ENCODE data around the gene MYZAP.

GRCh38 chr15:57595011-57595866 is 3.5 kb downstream of the MYZAP start:
- no peak for TF ChIP-seq CEBPB (IDR thresholded peaks at IDR 0.05; ENCODE audit: low read depth, low read length)
- no peak for TF ChIP-seq NFE2L2 (IDR thresholded peaks at IDR 0.05; ENCODE audit: low read depth, low read length)
- TF ChIP-seq USF2 (IDR thresholded peaks at IDR 0.05; ENCODE audit: low read depth, low read length), result no peak
- no peak for TF ChIP-seq POLR2A (IDR thresholded peaks at IDR 0.05; ENCODE audit: low read depth, low read length)
- no peak for TF ChIP-seq CTCF (conservative IDR thresholded peaks at IDR 0.05; ENCODE audit: low read depth, low read length)
- no peak for TF ChIP-seq RCOR1 (IDR thresholded peaks at IDR 0.05; ENCODE audit: insufficient replicate concordance, low read length)
- TF ChIP-seq RAD21 (IDR thresholded peaks at IDR 0.05; ENCODE audit: low read length), result no peak
- TF ChIP-seq FOS (IDR thresholded peaks at IDR 0.05; ENCODE audit: low read depth, low read length), result no peak
- TF ChIP-seq RFX5 (IDR thresholded peaks at IDR 0.05; ENCODE audit: low read depth, low read length), result no peak
- no peak for TF ChIP-seq SMC3 (IDR thresholded peaks at IDR 0.05; ENCODE audit: low read depth, low read length)
